HUDEP-2 (cell line): ENCODE data around the gene ST6GAL1.
"Not testable (repeated sequence)": the region's sequence is repeated elsewhere in the genome, so short reads cannot be mapped to it uniquely, and the experiment has no call there.

Source experiments
- DNase-seq, 76 experiments: peaks; one replicate each; lab custom pipeline; 2025; ENCODE audit not compliant: unreplicated experiment in 76 of 76; lab: John Stamatoyannopoulos, UW

The ST6GAL1 gene

GRCh38 chr3:187017511-187018230 lies 87.3 kb downstream of the ST6GAL1 start:
- DNase-seq: no peak

DNA sequence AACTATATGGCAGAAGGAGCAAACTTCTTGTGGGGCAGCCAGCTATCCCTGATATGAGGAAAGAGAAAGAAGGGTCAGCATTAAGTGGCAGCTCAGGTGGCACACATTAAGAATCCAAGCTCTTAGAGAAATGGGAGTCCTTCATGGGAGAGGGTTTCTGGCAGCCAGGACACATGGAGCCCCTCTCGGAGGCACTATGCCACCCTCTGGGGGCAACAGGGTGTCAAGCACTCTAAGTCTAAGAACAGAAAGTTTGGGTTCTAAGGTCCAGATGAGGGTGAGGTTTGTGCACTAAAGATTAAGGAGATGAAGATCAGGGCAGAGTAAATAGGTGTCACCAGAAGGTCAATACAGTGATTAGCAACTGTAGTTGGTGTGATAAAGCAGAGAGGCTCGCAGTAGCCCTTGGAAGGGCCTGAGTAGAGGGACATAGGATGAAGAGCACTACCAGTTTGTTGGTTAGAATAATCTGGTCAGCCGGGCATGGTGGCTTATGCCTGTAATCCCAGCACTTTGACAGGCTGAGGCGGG lies 89.3 kb downstream of the ST6GAL1 start:
- DNase-seq: no peak

GRCh38 chr3:187020376-187020775 lies 90.0 kb downstream of the ST6GAL1 start:
- no peak for DNase-seq

DNA sequence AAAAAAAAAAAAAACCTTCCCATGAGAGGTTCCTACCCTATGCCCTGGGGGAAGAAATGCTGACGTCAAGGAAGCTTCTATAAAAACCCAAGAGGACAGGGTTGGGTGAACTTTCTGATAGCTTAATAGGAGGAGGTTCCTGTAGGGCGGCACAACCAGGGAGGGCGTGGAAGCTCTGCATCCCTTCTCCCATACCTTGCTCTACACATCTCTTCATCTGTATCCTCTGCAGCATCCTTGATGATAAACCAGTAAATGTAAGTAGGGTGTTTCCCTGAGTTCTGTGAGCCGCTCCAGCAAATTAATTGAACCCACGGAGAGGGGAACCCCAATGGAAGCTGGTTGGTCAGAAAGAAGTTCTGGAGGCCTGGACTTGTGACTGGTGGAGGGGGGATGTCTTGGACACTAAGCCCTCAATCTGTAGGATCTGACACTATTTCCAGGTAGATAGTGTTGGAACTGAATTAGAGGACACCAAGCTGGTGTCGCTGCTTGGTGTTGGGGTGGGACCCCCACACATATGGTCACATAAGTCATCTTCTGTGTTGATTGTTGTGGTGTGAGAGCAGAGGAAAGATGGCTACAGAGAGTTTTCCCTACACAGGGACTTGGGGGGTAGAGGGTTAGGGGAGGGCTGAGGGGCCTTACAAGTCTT lies 91.5 kb downstream of the ST6GAL1 start:
- DNase-seq: peak in 8 of 76 experiments; percentile 5 to 49 (median 14)

GRCh38 chr3:187022403-187023029 lies 92.2 kb downstream of the ST6GAL1 start:
- peak in 68 of 76 experiments; percentile 6 to 87 (median 51) for DNase-seq

DNA sequence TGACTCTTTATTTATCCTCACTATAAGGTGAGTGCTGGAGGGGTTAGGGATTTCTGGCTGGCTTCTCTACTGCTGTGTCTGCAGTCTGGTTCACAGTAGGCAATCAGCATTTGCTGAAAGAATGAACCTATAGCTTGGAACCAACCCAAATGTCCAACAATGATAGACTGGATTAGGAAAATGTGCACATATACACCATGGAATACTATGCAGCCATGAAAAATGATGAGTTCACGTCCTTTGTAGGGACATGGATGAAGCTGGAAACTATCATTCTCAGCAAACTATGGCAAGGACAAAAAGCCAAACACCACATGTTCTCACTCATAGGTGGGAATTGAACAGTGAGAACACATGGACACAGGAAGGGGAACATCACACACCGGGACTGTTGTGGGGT lies 93.0 kb downstream of the ST6GAL1 start:
- not testable (repeated sequence) for DNase-seq

DNA sequence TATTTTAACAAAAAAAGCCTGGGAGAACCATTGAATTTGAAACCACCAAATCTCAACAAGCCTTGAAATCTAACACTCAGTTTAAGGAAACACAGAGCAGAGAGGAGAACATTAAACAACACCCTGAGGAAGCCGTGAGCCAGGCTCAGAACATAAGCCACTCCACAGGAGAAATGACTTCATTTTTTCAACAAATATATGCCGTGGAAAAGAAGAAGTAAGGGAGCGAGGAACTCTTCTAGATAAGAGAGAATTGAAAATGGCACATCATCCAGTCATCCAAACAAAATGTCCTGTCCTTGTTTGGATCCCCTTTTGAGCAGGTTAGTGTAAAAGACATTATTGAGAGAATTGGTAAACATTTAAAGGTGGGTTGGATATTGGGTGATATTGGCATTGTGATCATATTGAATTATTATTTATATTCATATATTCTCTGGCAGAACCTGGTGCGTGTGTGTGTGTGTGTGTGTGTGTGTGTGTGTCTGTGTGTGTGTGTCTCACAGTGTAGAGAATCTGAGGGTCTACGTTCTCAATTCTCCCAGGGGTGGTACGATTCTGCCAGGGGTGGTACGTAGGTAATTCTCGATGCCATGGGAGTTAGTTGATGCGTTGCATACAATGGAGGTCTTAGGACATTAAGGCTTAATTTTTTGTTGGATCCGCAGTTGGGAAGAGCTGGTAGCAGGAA lies 94.4 kb downstream of the ST6GAL1 start:
- no peak for DNase-seq

DNA sequence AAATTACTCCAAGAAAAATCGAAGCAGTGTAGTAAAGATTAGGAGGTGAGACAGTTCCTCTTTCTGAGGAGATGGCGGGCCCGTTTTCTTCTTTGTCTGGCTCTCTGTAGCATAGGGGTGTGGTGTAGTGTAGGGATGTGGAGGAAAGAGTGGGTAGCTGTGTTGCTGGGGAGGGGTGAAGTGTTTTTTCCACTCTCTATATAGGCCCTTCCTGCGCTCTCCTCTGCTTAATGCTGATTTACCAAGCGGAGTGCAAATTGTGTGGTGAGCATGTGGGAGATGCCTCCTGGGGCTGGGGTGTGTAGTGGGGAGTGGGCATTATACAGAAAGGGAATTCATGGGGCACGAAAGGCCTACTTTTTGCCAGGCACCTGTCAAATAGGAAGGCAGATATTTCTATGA lies 94.9 kb downstream of the ST6GAL1 start:
- peak in 2 of 76 experiments; percentile 7 to 8 for DNase-seq

DNA sequence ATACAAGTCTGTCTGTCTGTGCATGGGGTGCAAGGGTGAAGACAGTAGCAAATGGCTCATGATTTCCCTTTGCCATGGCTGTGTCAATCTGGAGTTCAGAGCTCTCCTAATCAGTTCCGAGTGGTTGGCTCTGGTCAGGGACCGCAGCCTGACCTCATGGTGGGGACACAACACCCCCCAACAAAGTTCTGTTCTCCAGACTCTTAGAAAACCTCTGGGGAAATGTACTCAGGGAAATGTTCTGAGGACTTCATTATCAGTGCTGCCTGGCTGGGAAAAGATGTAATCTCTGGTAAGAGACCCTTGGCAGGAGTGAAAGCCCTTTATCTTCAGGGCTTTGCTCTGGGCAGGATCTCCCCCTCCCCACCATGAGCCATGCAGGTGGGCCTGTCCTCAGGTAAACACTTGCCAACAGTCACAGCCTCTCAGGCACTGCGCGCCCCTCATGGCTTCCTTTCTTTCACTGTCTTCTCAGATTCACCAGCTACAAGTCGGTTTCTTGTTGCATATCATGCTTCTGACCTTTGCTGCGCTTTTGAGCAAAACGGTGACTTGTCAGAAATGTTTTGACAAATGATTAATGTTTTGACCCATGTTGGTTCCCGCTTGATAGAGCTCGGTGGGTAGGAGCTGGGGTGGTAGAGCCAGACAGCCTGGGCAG lies 95.5 kb downstream of the ST6GAL1 start:
- DNase-seq: peak in 2 of 76 experiments; percentile 5 to 21

DNA sequence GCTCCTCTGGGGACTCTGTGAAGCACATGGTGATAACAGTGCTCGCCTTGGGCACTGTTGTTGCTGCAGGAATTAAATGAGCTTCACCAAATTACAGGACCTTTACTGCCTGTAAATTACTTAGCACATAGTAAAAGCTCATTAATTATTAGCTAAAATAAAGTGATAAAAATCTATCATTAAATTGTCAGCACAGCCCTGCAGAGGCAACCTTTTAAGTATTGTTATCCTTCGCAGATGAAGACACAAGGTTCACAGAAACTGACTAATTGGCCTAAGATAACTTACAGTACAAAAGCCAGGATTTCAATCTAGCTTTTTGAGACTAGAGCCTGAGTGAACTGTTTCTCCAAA lies 96.0 kb downstream of the ST6GAL1 start:
- DNase-seq: no peak

DNA sequence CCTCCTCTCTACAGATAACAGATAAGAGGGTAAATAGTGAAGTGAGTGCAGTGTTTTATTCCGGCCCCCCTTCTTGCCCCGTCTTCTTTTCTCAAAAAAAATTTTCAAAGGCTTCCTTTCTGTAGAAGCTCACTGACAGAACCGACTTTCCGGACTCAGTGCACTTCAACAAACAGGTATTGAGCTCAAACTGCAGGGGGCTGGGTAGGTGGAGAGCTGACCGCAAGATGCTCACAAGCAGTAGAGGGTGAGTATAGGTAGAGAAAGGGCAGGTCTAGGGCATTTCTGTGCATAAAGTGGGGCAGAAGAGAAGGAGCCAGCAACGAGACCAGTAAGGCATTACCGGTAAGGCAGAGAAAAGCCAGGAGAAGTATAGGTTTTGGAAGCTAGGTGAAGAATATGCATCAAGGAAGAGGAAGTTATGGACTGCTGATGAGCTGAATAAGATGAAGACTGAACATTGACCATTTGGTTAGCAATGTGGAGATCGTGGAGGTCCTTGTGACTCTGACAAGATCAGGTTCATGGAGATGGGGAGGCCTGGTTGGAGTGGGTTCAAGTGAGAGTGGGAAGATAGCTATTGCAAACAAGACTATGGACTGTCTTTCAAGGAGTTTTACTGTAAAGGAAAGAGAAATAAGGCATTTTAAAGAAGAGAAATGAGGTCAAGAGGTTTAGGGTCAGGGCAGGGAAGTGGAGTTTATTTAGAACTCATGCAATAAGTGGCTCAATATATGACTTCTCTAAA lies 97.4 kb downstream of the ST6GAL1 start:
- DNase-seq: peak in 1 of 76 experiments; percentile 7

DNA sequence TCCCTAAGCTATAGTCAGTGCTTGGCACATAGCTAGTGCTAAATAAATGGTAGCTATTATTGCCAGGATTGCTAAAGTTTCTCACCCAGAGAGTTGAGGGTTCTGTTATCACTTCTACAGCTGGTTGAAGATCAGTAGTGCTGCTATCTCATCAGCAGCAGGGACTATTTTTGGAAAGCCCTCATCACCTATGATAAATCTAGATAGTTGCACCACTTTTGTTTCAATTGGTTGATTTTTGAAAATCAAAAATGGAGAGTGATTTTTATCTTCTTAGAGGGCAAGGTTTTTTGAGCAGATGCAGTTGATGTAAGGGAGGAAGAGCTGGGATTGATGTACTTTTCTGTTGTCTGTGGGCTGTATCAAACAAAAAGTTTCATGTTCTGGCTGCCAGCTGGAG lies 101.6 kb downstream of the ST6GAL1 start:
- no peak for DNase-seq

- DNase-seq: no peak
Measured at GRCh38 chr3:187036394-187036793, 106.1 kb downstream of the ST6GAL1 start.

GRCh38 chr3:187039100-187039722 lies 108.9 kb downstream of the ST6GAL1 start:
- DNase-seq: no peak

DNA sequence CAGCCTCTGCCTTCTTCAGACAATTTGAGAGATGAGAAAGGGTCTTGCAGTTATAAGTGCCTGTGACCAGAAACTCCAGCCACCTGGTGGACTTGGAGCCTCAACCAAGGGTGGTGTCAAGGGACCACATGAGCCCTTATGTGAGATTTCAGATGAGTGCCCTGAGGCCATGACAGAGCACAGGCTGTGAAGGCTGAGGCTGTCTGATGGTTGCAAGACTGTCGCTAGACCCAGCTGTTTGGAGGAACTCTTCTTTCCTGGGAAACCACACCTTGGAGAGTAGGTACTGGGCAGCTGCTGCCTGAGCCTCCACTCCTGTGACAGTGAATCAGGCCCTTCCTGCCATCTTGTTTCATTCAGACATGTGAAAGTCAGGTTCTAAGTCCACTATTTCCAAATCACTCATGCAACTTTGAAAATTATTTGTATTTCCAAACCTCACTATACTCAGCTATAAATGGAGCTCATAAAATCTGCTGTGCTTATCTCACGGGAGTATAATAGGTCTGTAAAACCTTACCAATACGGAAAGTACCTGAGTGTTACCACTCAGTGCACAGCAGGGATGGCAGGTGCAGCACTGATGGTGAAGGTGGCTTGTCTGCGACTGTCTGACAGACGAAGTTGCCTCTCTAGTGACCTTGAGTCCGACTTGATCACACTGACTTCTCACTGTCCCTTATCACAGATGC lies 109.5 kb downstream of the ST6GAL1 start:
- DNase-seq: no peak

DNA sequence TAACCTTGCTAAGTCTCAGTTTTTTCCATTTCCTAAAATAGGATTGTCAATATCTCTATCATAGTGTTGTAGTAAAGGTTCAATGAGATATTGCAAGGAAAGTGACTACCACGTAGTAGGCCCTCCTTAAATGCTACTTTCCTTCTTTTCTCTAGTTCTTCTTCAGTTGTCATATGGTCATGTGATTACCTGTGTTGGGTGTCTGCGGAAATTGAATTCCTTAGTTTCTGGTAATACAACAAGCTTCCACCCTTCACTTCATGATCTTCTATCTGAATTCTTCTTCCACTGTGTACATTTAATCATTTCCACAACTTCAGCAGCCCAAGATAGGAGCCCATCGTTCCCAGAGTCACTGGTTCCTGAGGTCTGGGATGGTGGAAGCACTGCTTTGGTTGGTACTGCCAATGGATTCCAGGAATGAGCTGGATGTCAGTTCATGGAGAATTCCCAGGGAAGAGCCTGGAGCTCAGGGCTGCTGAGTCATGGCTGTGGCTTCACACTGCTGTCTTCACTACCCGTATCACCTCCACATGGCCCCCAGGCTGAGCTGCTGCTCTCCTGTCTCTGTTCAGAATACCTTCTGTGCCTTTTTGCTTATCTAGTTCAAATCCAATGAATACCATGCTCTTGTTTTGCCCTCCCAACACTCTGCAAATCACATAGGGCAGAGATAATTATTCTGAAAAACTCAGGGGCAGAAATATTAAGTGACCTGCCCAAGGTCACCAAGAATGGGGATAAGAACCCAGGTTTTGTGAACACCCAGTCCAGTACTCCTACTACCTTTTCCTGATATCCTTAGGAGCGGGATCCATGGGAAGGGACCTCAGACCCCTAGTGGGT lies 110.4 kb downstream of the ST6GAL1 start:
- no peak for DNase-seq

DNA sequence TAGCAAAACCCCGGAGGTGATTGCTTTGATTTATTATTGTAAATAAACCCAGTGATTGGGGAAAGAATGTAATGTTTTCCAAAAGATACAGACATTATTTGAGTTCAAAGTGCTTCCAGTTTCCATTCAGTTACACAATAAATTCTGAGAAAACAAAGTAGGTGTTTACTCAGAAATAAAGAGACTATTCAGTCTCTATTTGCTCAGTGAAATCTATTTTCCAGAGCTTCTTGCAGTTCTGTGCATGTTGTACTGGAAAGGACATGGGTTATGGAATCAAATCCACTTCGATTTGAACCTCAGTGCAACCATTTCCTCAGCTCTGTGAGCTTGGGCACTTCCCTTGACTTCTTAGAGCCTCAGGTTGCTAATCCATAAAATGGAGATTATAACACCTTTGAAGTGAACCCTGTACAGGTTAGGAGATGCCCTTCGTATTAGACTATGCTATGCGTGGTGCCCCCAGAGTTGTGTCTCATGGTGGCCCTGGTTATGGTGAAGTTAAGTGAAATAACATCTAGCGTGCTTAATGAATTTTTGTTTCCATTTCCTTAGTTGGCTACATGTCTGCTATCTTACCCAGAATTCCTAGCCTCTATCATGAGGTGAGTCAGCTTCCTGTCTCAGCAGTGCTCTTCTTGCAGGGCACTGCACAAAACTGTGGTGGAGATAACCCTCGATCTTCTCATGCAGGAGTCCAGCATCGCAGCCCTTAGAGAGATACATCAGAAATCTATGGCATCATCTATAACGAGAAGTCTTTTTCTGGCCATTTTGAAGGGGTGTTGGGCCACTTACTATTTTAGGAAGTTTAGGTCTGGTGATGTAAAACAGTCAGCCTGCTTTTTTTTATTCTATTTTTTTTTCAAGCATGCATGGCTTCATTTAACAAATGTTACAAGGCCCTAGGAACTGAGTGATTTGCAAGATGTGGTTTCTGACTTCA lies 111.3 kb downstream of the ST6GAL1 start:
- DNase-seq: peak in 16 of 76 experiments; percentile 3 to 45 (median 18)
